Testis (tissue), 2 donors: ENCODE results near the gene MPP1.

Experiments
- CTCF ChIP-seq, 3 experiments: fragments of 450-650 bp in 2 of 3; fragments of 200-600 bp in 1 of 3; sonication (generic) in 1 of 3; IDR thresholded peaks; one replicate each; pipeline ENCODE4 v1.5.1; 2016 to 2019; ENCODE audit warnings: antibody characterized with exemption in 3 of 3, mild to moderate bottlenecking in 2 of 3, moderate library complexity in 1 of 3
- POLR2A ChIP-seq: fragments of 450-650 bp; IDR thresholded peaks from one replicate; pipeline ENCODE4 v1.6.1; 2017; ENCODE audit warnings: antibody characterized with exemption, mild to moderate bottlenecking, moderate library complexity

- TF ChIP-seq CTCF (IDR thresholded peaks at IDR 0.05) (no peak), POLR2A (no peak)
These were observed at the start of gene MPP1 for GRCh38 chrX:154804957-154805695.
